ENCODE data around the gene IL1R2.

DNA sequence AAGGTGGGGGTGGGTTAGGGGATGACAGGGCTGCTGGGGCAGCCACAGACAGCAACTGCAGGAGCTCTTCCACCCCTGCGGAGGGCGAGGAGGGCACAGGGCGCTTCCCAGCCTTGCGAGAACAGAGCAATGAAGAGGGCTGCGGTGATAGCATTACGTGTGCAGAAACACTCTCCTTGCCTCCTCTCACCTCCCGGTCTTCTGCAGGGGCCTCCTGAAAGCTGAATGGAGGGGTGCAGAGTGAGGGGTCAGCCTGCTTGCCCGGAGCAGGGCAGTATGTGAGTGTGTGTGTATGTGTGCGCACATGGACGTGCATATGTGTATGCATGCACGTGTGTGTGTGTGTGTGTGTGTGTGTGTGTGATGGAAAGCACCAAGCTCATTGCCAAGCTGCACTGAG lies 29.5 kb upstream of the IL1R2 start:
- TF ChIP-seq, protein P1, sequence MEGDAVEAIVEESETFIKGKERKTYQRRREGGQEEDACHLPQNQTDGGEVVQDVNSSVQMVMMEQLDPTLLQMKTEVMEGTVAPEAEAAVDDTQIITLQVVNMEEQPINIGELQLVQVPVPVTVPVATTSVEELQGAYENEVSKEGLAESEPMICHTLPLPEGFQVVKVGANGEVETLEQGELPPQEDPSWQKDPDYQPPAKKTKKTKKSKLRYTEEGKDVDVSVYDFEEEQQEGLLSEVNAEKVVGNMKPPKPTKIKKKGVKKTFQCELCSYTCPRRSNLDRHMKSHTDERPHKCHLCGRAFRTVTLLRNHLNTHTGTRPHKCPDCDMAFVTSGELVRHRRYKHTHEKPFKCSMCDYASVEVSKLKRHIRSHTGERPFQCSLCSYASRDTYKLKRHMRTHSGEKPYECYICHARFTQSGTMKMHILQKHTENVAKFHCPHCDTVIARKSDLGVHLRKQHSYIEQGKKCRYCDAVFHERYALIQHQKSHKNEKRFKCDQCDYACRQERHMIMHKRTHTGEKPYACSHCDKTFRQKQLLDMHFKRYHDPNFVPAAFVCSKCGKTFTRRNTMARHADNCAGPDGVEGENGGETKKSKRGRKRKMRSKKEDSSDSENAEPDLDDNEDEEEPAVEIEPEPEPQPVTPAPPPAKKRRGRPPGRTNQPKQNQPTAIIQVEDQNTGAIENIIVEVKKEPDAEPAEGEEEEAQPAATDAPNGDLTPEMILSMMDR (IDR thresholded peaks at IDR 0.05), result no peak
- no peak for TF ChIP-seq POLR2A (IDR thresholded peaks at IDR 0.05)
